Fibroblast of skin of scalp (primary cell): ENCODE measurements around the gene ZNF302.

ENCODE experiments used
- DNase-seq: peaks from one replicate; pipeline ENCODE4 v3.0.0-alpha.2; 2013

ZNF302 gene

GRCh38 chr19:34733266-34733745, 55.8 kb downstream of the ZNF302 start:
- no peak for DNase-seq

DNA sequence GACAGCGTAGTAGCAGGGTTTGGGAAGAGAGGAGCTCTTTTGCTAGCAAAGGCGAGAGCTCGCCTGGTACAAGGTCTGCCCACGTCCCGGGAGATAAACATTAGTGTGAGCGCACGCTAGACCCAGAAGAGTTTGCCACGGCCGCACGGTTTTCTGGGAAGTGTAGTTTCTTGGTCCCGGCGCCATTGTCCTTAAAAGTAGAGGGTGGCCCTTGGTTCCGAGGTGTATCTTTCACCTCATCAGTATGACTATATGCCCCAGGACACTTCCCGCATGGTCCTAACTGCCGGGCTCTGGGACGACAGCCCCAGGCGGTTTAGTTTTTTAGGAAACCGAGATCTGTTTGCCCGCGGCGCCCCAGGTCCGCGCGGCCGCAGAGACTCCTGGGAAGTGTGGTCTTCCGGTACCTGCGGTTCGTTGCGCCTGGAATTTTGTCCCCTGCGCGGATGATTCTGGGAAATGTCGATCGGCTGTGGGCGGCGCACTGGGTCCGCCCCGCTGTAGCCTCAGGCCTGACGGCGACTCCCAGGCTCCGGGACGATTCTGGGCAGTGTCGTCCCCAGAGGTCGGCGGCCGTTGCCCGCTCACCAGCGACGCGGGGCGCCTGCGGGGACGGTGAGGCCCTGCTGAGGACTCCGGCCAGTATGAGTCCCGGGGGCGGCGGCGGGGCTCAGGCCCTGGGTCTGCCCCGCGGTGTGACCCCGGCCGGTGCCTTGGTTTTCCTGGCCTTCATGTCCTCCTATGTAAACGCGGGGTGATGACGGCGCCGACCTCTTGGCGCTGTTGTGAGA, 56.5 kb downstream of the ZNF302 start, which contains the start of gene ZNF181:
Gene ZNF181 (plus strand): TSS at position 498 of the 791 bp plus-strand sequence. CDS start 795 bp downstream, outside the sequence.
- DNase-seq: peak; percentile 93

DNA sequence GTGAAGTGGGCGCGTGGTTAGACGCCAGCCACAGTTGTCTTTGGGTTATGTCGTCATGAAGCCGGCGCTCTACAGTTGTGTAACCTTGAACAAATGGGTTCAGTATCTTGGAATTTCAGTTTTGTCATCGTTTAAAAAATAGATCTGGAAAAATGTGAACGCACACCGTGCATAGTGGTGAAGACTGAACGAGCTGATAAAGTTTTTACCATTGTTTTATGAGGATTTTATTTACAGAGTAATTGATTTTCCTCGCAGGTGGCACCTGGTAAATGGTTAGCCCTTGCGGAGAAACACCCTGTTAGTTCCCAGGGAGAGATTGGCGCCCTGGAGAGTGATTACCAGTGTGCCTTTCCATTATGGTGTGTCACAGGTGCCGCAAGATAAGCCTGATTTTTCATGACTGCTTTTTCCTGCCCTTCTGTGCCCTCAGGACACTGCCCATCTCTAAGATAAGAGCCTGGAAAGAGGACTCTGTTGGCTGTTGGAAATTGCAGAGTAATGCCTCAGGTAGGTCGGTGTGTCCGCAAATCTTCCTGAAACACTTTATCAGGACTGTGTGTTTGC, 57.1 kb downstream of the ZNF302 start:
- DNase-seq: no peak
